H1 (cell line): ENCODE results near the gene ANXA6. TPM values are rescaled to one million over a fixed set of nuclear protein-coding genes. Genes with fewer than 3 reads are reported as not detected.

Experiments used
- CTCF ChIA-PET: fragments of 300-600 bp; sonication (Branson Sonifier 250); formaldehyde crosslinking; loops from one replicate; lab custom pipeline; 2021; ENCODE audit not compliant: partially characterized antibody; lab: Charles Lee
- POLR2A ChIA-PET: fragments of 300-600 bp; sonication (Branson Sonifier 250); formaldehyde crosslinking; loops from one replicate; lab custom pipeline; 2021; ENCODE audit warnings: inconsistent platforms; ENCODE audit not compliant: partially characterized antibody; lab: Charles Lee
- DNase-seq, 2 experiments: peaks; one replicate each; pipeline versions ENCODE4 v3.0.0 to v3.0.0-alpha.2; 2010 to 2022; ENCODE audit warnings: low spot score in 2 of 2, low read depth in 1 of 2, mixed read lengths in 1 of 2
- FAIRE-seq: peaks from 2 replicates; lab custom pipeline; 2011; peaks lifted over from hg19 to GRCh38; lab: Jason Lieb, UNC
- H2AFZ ChIP-seq: 2 replicates; pipeline ENCODE4 v1.8.1; 2012; ENCODE audit warnings: low read length, inconsistent platforms
- H2AK5ac ChIP-seq: 2 replicates; pipeline ENCODE4 v1.6.1; 2013; ENCODE audit warnings: low read depth, low read length
- H2BK120ac ChIP-seq: replicated peaks from 2 replicates; pipeline ENCODE3; 2013; ENCODE audit warnings: low read depth, low read length, inconsistent platforms
- H2BK12ac ChIP-seq: 2 replicates; pipeline ENCODE4 v1.6.1; 2013; ENCODE audit warnings: low read depth, low read length
- H2BK15ac ChIP-seq: 2 replicates; pipeline ENCODE4 v1.6.1; 2013; ENCODE audit warnings: low read length
- H2BK20ac ChIP-seq: 2 replicates; pipeline ENCODE4 v1.6.1; 2013; ENCODE audit warnings: low read length
- H2BK5ac ChIP-seq: 2 replicates; pipeline ENCODE4 v1.6.1; 2013; ENCODE audit warnings: low read depth, low read length
- H3K14ac ChIP-seq: 2 replicates; pipeline ENCODE4 v1.6.1; 2013; ENCODE audit warnings: inconsistent platforms; ENCODE audit not compliant: insufficient read length
- H3K18ac ChIP-seq: 2 replicates; pipeline ENCODE4 v1.6.1; 2013; ENCODE audit warnings: low read length; ENCODE audit errors: extremely low read depth
- H3K23ac ChIP-seq: 2 replicates; pipeline ENCODE4 v1.6.1; 2013; ENCODE audit warnings: inconsistent platforms; ENCODE audit not compliant: insufficient read length
- H3K23me2 ChIP-seq: 2 replicates; pipeline ENCODE4 v1.6.1; 2013; ENCODE audit warnings: low read depth, low read length
- H3K27ac ChIP-seq: 2 replicates; pipeline ENCODE4 v1.6.1; 2011; ENCODE audit warnings: low read depth, low read length, inconsistent platforms
- H3K27me3 ChIP-seq, 4 experiments: replicated peaks in 1 of 4; 1 replicate in 1 of 4; 2 replicates in 3 of 4; pipeline versions ENCODE4 v1.6.1 to v1.8.1; 2011 to 2013; ENCODE audit warnings: low read length in 3 of 4, mild to moderate bottlenecking in 3 of 4, inconsistent platforms in 2 of 4, mixed read lengths in 2 of 4, moderate library complexity in 1 of 4; ENCODE audit not compliant: control insufficient read depth in 3 of 4, insufficient read depth in 3 of 4; ENCODE audit errors: extremely low read depth in 1 of 4
- H3K36me3 ChIP-seq, 4 experiments: 2 replicates each; pipeline versions ENCODE4 v1.6.1 to v1.8.1; 2011 to 2013; ENCODE audit warnings: mild to moderate bottlenecking in 4 of 4, low read length in 3 of 4, moderate library complexity in 2 of 4, control low read depth in 1 of 4, inconsistent platforms in 1 of 4; ENCODE audit not compliant: insufficient read depth in 4 of 4, control insufficient read depth in 2 of 4
- H3K4ac ChIP-seq: replicated peaks from 2 replicates; pipeline ENCODE3; 2013; ENCODE audit warnings: low read length, low read depth, mixed read lengths, inconsistent platforms; ENCODE audit not compliant: insufficient read length
- H3K4me1 ChIP-seq, 4 experiments: replicated peaks in 1 of 4; 1 replicate in 1 of 4; 2 replicates in 3 of 4; pipeline versions ENCODE4 v1.6.1 to v1.8.1; 2011 to 2013; ENCODE audit warnings: low read length in 3 of 4, inconsistent platforms in 2 of 4, mixed read lengths in 1 of 4; ENCODE audit not compliant: insufficient read depth in 4 of 4, control insufficient read depth in 3 of 4
- H3K4me2 ChIP-seq, 2 experiments: 2 replicates each; pipeline versions ENCODE4 v1.6.1 to v1.8.1; 2011 to 2013; ENCODE audit warnings: low read depth in 2 of 2, low read length in 2 of 2, control low read depth in 1 of 2, inconsistent platforms in 1 of 2, mild to moderate bottlenecking in 1 of 2; ENCODE audit not compliant: insufficient read depth in 1 of 2
- H3K4me3 ChIP-seq, 4 experiments: fragments of 200-600, 300-600 bp in 1 of 4; sonication (generic), shearing (Covaris generic), sonication (Bioruptor Twin) in 1 of 4; 2 replicates each; pipeline versions ENCODE4 v1.5.1 to v1.8.1; 2011 to 2016; ENCODE audit warnings: low read length in 4 of 4, low read depth in 3 of 4, control low read depth in 2 of 4, inconsistent platforms in 2 of 4, mild to moderate bottlenecking in 2 of 4, mixed read lengths in 1 of 4, moderate library complexity in 1 of 4; ENCODE audit not compliant: insufficient read depth in 2 of 4; ENCODE audit errors: extremely low read depth in 1 of 4
- H3K56ac ChIP-seq: replicated peaks from 2 replicates; pipeline ENCODE3; 2013; ENCODE audit warnings: low read depth, mild to moderate bottlenecking, mixed read lengths, low read length, inconsistent platforms; ENCODE audit not compliant: insufficient read length
- H3K79me1 ChIP-seq: 2 replicates; pipeline ENCODE4 v1.6.1; 2013; ENCODE audit warnings: low read depth, low read length, control low read depth
- H3K79me2 ChIP-seq, 2 experiments: 2 replicates each; pipeline versions ENCODE4 v1.6.1 to v1.8.1; 2012 to 2013; ENCODE audit warnings: low read length in 2 of 2, mild to moderate bottlenecking in 2 of 2, inconsistent platforms in 1 of 2; ENCODE audit not compliant: insufficient read depth in 2 of 2, control insufficient read depth in 1 of 2
- H3K9ac ChIP-seq, 4 experiments: replicated peaks in 1 of 4; 1 replicate in 1 of 4; 2 replicates in 3 of 4; pipeline versions ENCODE4 v1.6.1 to v1.8.1; 2011 to 2013; ENCODE audit warnings: low read depth in 3 of 4, low read length in 3 of 4, control low read depth in 2 of 4, mild to moderate bottlenecking in 2 of 4, moderate library complexity in 2 of 4, inconsistent platforms in 1 of 4; ENCODE audit errors: extremely low read depth in 1 of 4
- H3K9me3 ChIP-seq, 2 experiments: 2 replicates each; pipeline versions ENCODE4 v1.6.1 to v1.8.1; 2012 to 2013; ENCODE audit warnings: mild to moderate bottlenecking in 2 of 2, moderate library complexity in 2 of 2, control low read depth in 1 of 2, inconsistent platforms in 1 of 2, low read depth in 1 of 2, low read length in 1 of 2, mixed read lengths in 1 of 2; ENCODE audit not compliant: insufficient read depth in 2 of 2
- H4K20me1 ChIP-seq, 2 experiments: replicated peaks in 1 of 2; 2 replicates each; pipeline versions ENCODE3 to v1.8.1; 2011 to 2013; ENCODE audit warnings: inconsistent platforms in 2 of 2, low read length in 2 of 2, mild to moderate bottlenecking in 1 of 2; ENCODE audit not compliant: insufficient read depth in 2 of 2, control insufficient read depth in 1 of 2
- H4K5ac ChIP-seq: 2 replicates; pipeline ENCODE4 v1.6.1; 2013; ENCODE audit warnings: low read length, low read depth, mixed read lengths, inconsistent platforms; ENCODE audit not compliant: insufficient read length
- H4K8ac ChIP-seq: 2 replicates; pipeline ENCODE4 v1.8.0; 2013; ENCODE audit warnings: mild to moderate bottlenecking, moderate library complexity, low read length, inconsistent platforms; ENCODE audit not compliant: insufficient read depth; ENCODE audit errors: extremely low read depth
- H4K91ac ChIP-seq: replicated peaks from 2 replicates; pipeline ENCODE3; 2013; ENCODE audit warnings: low read length, mixed read lengths, inconsistent platforms; ENCODE audit not compliant: insufficient read length
- TBP ChIP-seq: IDR thresholded peaks from 2 replicates; pipeline ENCODE4 v1.6.1; 2011; ENCODE audit warnings: low read depth, low read length, improper control_type of control experiment
- whole genome bisulfite sequencing, 2 experiments: shearing (Covaris generic) in 1 of 2; methylation state at CpG; one replicate each; pipeline versions ENCODE4 v1.1.6 to v1.1.7; 2013 to 2015; ENCODE audit warnings: low lambda C conversion rate in 2 of 2, mixed read lengths in 2 of 2, inconsistent platforms in 1 of 2, low coverage in 1 of 2, missing lambda C conversion rate in 1 of 2; ENCODE audit not compliant: insufficient replicate concordance in 2 of 2, insufficient coverage in 1 of 2, insufficient read length in 1 of 2; ENCODE audit errors: extremely low coverage in 1 of 2, missing lambda C conversion rate in 1 of 2; 5-methylcytosine and 5-hydroxymethylcytosine counted together
- polyA plus RNA-seq, 7 experiments: library from polyadenylated mRNA; depleted of rRNA in 3 of 7; stranded (reverse) in 5 of 7; unstranded in 2 of 7; fragments of >200 nt in 5 of 7; fragments of 200-250 nt in 2 of 7; gene quantifications; 1 replicate in 5 of 7; 2 replicates in 1 of 7; 4 replicates in 1 of 7; pipeline versions ENCODE4 v1.2.1 to v1.2.3, GENCODE V29; 2011 to 2013; ENCODE audit warnings: missing spikeins in 2 of 7, mixed read lengths in 2 of 7
- total RNA-seq: library from RNA; stranded (reverse); fragmentation: NEBNext Ultra II Directional; extraction: Animal tissue kit (Norgen Biotek cat#: 25700); gene quantifications from 2 replicates; pipeline ENCODE4 v1.2.1, GENCODE V29; 2021

The ANXA6 gene
- total and polyA plus RNA-seq, 2 of the 8 experiments (the other 6 are each of a cell fraction or from before 2014, with no cell fraction given), result 61.3 to 78.6 TPM

- H3K9me3 ChIP-seq, result no peaks in the 10 kb centered on the region
Measured at GRCh38 chr5:151101746-151102145, 55.8 kb downstream of the ANXA6 start.

More at GRCh38 chr5:151101746-151102145, 55.8 kb downstream of the ANXA6 start:
- Histone ChIP-seq H2BK5ac (no peak overlapping the region), H3K23me2 (0 out of 2 replicates have a peak, but pooled peaks cover 1% of the 10 kb centered on the region), H2AFZ (no peak overlapping the region), H2AK5ac (no peak overlapping the region), H4K5ac (no peak overlapping the region), H3K79me2 (no peaks in the 10 kb centered on the region), H4K91ac (no peak overlapping the region), H3K4ac (no peak overlapping the region), H2BK120ac (no peak overlapping the region), H3K56ac (no peak overlapping the region), H3K79me1 (no peaks in the 10 kb centered on the region), H3K4me3 (no peak overlapping the region), H3K18ac (no peak overlapping the region), H4K8ac (no peak overlapping the region), H3K9ac (no peak overlapping the region), H2BK15ac (no peak overlapping the region), H3K27me3 (no peaks in the 10 kb centered on the region), H3K36me3 (no peaks in the 10 kb centered on the region; a peak in 1 of 8 replicates), H2BK12ac (no peak overlapping the region), H4K20me1 (no peaks in the 10 kb centered on the region), H3K4me1 (peaks cover 0 to 2% (median 0%) of the 10 kb centered on the region in 4 experiments; a peak in 1 of 7 replicates), H3K4me2 (no peak overlapping the region), H3K14ac (no peak overlapping the region), H3K27ac (no peak overlapping the region), H2BK20ac (no peak overlapping the region), H3K23ac (no peak overlapping the region)
- POLR2A ChIA-PET, result no interaction called here
- FAIRE-seq (no peak), DNase-seq (no peak)
- 97% methylated on average over 4 of the region's 4 CpGs; no CpG with 5 or more reads in 1 of the 2 experiments for WGBS, 2 experiments
- CTCF ChIA-PET, result interaction anchor here (0.6 to 7.4 kb wide), 7 partner anchors 10 to 137 kb away, joined by 3 to 42 read pairs (median 5); no protein-coding TSS in a partner anchor
- no peak for TF ChIP-seq TBP
